ENCODE results near the gene MICALL1. TPM values are rescaled to one million over a fixed set of nuclear protein-coding genes. Genes with fewer than 3 reads are reported as not detected.

The MICALL1 gene
- 13.2 and 24.7 TPM in 2 replicates for total RNA-seq (ENCODE audit: low replicate concordance)

DNA sequence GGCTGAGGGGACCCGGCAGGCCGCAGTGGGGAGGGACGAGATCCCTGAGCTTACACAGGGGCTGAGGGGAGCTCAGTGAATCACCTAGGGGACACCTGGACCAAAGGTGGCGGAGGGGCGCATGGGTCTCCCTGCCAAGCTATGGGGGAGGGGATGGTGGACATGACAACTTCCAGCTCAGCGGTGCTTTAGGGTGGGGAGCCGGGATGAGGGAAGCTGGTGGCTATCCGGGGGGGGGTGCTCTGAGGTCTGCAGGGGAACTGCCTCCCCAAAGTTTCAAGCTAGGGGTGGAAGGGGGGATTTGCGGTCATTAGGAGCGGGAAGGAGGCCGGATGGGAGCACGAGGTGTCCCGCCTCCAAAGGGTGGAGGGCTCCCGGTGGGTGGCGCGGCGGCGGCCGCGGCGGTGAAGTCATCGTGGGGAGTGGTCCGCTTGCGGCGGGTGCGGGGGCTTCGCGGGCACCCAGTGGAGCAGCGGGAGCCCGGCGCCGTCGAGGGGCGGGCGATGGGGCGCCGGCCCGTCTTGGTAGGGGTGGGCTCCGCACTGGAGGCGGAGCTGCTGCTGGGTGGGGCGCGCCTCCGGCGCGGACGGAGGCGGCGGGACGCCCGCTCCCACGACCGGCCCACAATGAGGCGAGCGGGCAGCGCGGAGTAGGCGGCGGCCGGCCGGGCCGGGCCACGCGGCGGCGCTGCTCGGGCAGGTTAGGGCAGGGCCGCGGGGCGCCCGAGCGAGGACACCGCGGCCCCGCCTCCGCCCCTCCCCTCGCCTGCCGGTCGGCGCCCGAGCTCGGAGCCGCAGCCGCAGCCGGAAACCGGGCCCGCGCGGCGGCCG lies at the start of gene MICALL1:
TSS of gene MICALL1 (plus strand) at position 764 of the 830 bp plus-strand sequence. CDS start 126 bp downstream, outside the sequence.
- H3K4me3 ChIP-seq (ENCODE audit: low read depth, low read length): peak within 1 kb of the TSS; percentile 81
- DNase-seq (ENCODE audit: low read depth): peak; percentile 56
- TF ChIP-seq, protein P1, sequence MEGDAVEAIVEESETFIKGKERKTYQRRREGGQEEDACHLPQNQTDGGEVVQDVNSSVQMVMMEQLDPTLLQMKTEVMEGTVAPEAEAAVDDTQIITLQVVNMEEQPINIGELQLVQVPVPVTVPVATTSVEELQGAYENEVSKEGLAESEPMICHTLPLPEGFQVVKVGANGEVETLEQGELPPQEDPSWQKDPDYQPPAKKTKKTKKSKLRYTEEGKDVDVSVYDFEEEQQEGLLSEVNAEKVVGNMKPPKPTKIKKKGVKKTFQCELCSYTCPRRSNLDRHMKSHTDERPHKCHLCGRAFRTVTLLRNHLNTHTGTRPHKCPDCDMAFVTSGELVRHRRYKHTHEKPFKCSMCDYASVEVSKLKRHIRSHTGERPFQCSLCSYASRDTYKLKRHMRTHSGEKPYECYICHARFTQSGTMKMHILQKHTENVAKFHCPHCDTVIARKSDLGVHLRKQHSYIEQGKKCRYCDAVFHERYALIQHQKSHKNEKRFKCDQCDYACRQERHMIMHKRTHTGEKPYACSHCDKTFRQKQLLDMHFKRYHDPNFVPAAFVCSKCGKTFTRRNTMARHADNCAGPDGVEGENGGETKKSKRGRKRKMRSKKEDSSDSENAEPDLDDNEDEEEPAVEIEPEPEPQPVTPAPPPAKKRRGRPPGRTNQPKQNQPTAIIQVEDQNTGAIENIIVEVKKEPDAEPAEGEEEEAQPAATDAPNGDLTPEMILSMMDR (IDR thresholded peaks at IDR 0.05; ENCODE audit: insufficient read depth, low read length): no peak

DNA sequence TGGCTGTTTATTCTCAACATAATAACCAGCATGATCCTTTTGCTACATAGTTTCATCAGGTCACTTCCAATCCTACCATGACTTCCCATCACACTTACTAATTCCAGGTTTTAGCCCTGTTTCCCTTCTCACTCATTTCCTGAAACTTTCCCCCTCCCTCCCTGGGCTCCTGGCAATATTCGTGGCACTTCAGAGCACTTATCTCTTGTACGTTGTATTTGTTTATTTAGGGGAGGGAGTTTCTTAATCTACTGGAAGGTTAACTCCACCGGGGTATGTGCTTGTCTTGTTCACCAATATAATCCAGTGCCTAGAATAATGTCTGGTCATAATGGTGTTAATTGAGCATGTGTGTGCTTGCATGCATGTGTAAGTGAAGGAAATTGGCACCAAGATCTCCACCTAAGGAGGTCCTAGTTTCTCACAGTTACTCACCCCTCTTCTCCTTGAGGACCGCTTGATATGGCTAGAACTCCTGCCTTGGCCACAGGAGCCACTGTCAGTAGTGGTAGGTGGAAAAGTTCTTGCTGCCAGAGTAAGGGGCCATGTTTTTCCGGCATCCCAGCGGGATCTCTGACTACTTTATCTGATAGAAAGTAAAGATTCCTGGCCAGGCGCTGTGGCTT lies 45.2 kb upstream of the MICALL1 start:
- TF ChIP-seq, protein P1 (IDR thresholded peaks at IDR 0.05; ENCODE audit: insufficient read depth, low read length): no peak
- no peak for DNase-seq (ENCODE audit: low read depth)
- no peak overlapping the region for H3K4me3 ChIP-seq (ENCODE audit: low read depth, low read length)

- TF ChIP-seq, protein P1 (IDR thresholded peaks at IDR 0.05; ENCODE audit: insufficient read depth, low read length): no peak
- H3K4me3 ChIP-seq (ENCODE audit: low read depth, low read length): no peak overlapping the region
- no peak for DNase-seq (ENCODE audit: low read depth)
These were observed 43.3 kb upstream of the MICALL1 start for GRCh38 chr22:37862570-37863325.

GRCh38 chr22:37865510-37865909 lies 40.6 kb upstream of the MICALL1 start:
- TF ChIP-seq, protein P1 (IDR thresholded peaks at IDR 0.05; ENCODE audit: insufficient read depth, low read length): no peak
- no peak overlapping the region for H3K4me3 ChIP-seq (ENCODE audit: low read depth, low read length)
- DNase-seq (ENCODE audit: low read depth): no peak

- DNase-seq (ENCODE audit: low read depth): no peak
- TF ChIP-seq, protein P1 (IDR thresholded peaks at IDR 0.05; ENCODE audit: insufficient read depth, low read length): no peak
- no peak overlapping the region for H3K4me3 ChIP-seq (ENCODE audit: low read depth, low read length)
These were observed 35.8 kb upstream of the MICALL1 start for GRCh38 chr22:37870273-37870672.

GRCh38 chr22:37880668-37881440 lies 25.2 kb upstream of the MICALL1 start:
- peak; percentile 67 for DNase-seq (ENCODE audit: low read depth)

More at GRCh38 chr22:37880668-37881440, 25.2 kb upstream of the MICALL1 start:
- TF ChIP-seq, protein P1 (IDR thresholded peaks at IDR 0.05; ENCODE audit: insufficient read depth, low read length): no peak
- H3K4me3 ChIP-seq (ENCODE audit: low read depth, low read length): no peak overlapping the region

Measured in fibroblast of the aortic adventitia (primary cell).